ENCODE results near the gene SPAG6.

The SPAG6 gene

DNA sequence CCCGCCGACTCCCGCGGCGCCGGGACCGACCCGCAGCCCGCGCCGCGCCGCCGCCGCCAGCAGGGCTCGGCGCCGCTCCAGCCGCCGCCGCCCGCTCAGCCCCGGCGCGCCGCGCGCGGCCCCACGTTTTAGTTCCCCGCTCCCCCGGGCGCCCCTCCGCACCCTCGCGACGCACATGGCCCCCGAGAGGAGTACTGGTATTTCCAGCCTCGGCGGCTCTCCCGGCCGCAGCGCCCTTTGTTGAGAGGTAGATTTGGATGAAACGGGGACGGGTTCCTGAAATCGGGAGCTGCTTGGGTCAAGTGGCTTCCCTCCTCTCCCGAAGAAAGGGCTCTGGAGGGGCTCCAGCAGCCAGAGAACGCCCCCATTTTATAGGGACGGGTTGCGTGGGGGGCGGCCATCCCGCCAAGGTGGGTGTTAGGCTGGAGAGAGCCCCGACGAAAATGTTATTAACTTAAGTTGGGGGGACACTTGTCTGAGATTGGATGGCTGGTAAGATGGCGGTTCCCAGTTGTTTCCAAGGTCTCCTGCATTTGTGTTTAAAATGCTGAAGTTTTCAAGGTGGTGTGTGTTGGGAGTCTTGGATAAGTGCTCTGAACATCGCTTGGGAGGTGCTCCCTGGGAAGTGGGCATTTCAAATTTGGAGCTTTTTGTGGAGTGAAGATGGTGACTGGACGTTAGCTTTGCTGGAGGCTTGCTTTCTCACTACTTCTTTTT, 23.2 kb upstream of the SPAG6 start:
- no peak for DNase-seq (ENCODE audit: low read depth in 3 of 3)

DNA sequence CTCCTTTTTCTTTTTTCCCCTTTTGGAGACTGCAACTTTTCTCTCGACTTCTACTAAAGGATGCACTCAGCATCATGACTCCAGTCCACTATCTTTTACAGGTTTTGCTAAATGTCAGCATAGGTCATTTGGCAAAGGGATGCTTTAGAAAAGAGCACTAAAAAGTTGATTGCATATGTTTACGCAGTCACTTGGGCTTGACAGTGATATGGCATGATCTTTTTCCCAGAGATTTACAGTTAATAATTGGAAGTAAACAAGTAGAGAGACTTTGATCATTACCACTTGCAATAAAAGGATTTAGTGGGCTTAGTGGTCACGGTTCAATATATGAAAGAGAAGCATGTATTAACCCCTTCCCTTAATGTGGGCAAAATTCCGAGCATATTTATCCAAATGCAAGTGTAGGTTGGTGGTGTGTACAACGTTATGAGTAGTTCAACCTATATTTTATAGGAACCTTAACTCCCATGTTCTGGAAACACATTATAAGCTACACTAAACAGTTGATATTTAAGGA, 22.6 kb upstream of the SPAG6 start:
- DNase-seq (ENCODE audit: low read depth in 3 of 3) = no peak

DNA sequence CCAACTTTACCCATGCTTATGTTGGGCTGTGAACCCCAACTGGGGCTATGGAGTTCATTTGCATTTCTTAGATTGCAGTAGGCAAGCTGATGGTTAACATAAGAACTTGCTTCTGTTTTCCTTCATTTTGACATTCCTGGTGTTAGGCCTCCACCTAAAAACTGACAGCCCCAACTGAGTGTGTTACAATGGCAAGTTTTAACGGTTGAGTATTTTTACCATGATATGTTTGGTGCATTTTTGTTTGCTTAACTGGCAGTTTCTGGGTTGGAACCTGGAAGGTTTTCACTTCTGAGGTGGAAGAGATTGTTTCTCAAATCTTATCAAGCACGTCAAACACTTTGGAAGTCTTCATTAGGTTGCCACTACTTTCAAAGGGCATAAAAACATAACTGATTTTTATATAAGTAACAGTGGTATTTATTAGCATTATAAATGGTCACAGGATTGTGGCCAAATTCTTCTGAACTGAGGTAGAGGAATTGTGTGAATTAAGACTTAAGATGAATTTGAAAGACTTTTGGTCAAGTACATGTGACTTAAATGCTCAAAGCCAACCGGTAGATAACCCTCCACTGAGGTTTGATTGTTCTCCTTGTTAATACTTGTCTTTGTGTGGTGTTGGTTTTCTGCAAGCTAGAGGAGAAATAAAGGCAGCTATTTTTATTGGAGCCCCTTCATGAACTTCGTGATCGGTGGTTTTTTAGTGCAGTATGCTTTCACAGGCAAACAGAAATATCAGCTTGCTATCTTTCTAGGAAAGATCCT, 21.6 kb upstream of the SPAG6 start:
- DNase-seq (ENCODE audit: low read depth in 3 of 3) = no peak

GRCh38 chr10:22324413-22324812, 20.9 kb upstream of the SPAG6 start:
- no peak for DNase-seq (ENCODE audit: low read depth in 3 of 3)

DNA sequence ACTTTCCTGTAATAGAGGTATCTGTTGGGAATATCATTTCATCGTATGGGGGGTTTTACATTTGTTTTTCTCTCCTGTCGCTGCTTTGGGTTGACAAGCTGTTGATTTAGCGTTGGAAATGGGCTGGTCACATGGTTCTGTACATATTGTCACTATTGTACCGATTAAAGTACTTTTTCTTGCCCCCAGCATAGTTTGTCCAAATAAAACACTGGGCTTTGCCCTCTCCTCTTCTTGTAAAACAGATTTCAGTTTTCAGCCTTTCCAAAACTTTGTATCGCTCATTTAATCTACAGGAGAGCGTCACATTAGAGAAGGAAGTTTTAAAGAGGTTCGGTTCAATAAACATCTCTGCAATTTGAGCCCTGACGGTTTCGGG, 20.4 kb upstream of the SPAG6 start:
- DNase-seq (ENCODE audit: low read depth in 3 of 3) = no peak

DNA sequence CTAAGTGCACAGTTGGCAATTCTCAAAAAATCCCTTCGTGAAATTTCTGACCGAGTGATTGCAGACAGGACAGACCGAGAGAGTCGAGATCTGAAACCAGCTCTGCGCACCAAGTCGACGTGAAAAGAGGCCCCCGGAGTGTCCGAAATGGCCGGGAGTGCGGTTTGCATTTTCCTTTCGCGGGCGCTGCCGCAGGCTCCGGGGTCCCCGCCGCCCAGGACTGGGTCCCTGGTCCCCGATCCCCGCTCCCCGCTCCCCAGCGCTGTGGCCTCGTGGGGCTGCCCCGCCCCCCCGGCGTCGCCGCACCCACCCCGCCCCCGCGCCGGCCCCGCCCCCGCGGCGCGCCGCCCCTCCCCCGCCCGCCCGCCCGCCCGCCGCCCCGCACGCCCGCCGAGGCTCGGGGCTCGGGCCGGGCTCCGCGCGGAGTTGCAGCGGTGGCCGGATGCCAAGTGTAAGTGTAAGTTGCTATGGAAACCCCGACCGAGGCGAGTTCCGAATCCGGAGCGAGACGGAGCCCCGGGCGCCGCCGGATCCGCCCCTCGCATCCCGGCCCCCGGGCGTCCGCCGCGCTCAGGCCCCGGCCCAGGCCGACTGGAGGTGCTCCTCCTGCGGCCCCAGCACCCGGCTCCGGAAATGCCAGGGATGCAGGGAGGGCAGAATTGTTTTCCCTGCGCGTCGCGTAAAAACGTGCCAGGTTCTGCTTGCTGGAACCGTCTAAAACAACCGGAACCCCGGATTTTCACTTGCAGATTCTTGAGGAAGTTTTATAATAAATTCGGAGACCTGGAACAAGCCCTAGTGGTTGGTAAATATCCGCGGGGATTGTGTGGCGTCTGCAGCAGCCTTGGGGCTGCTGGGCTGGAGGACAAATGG, 19.8 kb upstream of the SPAG6 start:
- DNase-seq (ENCODE audit: low read depth in 3 of 3) = no peak

GRCh38 chr10:22326145-22326702, 19.1 kb upstream of the SPAG6 start:
- DNase-seq (ENCODE audit: low read depth in 3 of 3) = no peak

- DNase-seq (ENCODE audit: low read depth in 3 of 3) = no peak
Measured at GRCh38 chr10:22329150-22329549, 16.1 kb upstream of the SPAG6 start.

DNA sequence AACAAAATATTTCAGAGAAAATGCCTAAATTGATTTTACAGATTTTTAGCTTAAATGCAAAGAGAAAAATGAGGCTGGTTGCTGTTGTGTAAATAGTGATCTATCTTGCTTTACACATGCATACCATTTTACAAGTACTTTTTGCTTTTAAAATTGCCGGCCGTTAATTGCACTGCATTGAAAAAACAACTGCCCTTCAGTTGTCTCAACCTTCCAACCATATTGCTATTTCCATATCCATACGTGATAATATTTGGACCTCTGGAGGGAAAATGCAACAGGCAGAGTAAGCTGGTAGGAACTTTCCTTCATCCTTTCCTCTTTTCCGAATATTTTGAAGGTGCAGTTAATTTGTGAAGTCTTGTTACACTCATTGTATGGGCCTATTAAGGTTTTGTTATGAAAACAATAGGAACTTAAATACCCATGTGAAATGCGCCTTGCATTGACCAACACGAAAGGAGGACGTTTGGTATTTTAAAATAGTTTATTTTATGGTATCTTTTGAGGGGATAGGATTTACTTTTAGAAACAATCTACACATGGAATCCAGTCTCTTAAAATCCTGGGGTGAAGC, 13.1 kb upstream of the SPAG6 start:
- DNase-seq (ENCODE audit: low read depth in 3 of 3) = no peak

GRCh38 chr10:22333167-22333974, 11.9 kb upstream of the SPAG6 start:
- DNase-seq (ENCODE audit: low read depth in 3 of 3) = no peak

DNA sequence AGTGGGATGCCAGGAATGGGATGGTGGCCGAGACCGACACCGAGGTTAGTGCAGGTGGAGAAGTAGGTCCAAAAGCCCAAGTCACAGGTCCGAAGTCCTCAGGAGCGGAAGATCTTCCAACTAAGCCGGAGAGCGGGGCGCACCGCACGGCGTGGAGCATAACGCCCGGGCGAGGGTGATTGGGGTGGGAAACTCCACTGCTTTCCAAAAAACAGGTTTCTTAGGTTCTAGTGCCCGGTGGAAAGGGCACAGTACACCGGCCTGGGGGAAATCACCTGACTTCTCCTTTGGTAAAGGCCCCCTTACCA, 11.4 kb upstream of the SPAG6 start:
- DNase-seq (ENCODE audit: low read depth in 3 of 3) = no peak

DNA sequence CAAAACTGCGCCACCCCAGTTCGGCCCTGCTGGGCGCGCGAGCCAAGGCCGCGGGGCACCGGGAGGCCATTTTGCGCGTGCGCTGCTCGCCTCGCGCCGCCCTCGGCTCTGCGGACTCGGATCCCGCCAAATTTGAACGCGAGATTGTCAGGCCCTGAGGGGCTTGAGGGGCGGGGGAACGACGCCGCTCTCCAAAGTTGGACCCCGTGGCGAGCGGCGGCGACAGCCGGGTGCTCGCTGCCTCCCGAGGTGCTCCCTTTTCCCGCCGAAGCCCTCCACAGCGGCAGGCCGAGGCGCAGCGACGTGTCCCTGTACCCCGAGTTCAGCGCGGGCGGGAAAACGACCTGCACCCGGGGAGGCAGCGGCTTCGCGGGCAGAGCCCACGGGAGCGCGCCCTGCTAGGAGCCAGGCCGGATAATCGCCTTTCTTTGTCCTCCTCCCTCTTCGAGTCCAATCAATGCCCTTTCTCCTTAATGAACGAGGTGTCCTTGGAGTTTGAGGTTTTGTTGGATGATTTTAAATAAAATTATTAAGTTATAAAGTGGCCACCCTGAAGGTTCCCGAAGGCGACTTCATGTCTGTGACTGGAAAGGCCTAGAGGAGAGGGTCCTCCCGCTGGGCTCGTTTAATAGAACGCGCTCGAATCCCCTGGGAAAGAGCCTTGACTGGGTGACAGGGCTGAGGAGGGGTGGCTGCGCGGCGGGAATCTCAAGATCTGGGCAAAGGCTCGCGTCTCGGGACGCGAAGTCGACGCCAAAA, 10.7 kb upstream of the SPAG6 start:
- DNase-seq (ENCODE audit: low read depth in 3 of 3) = no peak

GRCh38 chr10:22335173-22335933, 9.9 kb upstream of the SPAG6 start:
- peak in 1 of 3 donors; percentile 43 for DNase-seq (ENCODE audit: low read depth in 3 of 3)

DNA sequence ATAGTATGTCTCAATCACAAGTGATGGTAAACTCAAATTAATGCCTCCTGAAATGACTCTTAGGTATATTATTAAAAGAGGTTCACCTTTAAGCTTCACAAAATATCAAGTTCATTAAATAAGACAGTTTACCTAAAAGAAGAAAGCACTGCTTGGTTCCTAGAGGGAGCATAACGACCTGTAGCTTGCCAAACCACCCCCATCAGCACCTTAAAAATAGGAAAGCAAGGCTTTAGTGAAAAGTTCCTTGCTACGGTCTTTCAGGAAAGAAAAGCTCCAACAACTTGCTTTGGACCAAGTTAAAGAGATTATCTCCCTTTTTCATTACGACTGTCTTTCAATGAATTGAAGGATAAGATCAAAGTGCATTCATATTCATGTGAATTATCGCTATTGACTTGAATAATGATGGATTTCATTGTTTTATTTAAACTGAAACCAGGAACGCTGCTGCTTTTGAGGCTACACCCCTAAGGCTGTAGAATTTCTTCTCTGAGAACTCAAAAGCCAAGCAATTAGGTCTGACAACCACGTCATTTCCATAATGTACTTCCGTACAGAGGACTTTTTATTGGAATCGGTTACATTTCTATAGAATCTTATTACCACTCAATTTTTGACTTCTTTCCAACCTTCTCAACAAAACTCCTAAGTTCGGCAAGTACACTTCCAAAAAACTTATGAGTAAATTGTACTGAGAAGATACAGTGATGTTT, 7.0 kb upstream of the SPAG6 start:
- DNase-seq (ENCODE audit: low read depth in 3 of 3) = no peak

- no peak for DNase-seq (ENCODE audit: low read depth in 3 of 3)
Measured at GRCh38 chr10:22338931-22339330, 6.4 kb upstream of the SPAG6 start.

- no peak for DNase-seq (ENCODE audit: low read depth in 3 of 3)
Measured at GRCh38 chr10:22339761-22340328, 5.5 kb upstream of the SPAG6 start.

DNA sequence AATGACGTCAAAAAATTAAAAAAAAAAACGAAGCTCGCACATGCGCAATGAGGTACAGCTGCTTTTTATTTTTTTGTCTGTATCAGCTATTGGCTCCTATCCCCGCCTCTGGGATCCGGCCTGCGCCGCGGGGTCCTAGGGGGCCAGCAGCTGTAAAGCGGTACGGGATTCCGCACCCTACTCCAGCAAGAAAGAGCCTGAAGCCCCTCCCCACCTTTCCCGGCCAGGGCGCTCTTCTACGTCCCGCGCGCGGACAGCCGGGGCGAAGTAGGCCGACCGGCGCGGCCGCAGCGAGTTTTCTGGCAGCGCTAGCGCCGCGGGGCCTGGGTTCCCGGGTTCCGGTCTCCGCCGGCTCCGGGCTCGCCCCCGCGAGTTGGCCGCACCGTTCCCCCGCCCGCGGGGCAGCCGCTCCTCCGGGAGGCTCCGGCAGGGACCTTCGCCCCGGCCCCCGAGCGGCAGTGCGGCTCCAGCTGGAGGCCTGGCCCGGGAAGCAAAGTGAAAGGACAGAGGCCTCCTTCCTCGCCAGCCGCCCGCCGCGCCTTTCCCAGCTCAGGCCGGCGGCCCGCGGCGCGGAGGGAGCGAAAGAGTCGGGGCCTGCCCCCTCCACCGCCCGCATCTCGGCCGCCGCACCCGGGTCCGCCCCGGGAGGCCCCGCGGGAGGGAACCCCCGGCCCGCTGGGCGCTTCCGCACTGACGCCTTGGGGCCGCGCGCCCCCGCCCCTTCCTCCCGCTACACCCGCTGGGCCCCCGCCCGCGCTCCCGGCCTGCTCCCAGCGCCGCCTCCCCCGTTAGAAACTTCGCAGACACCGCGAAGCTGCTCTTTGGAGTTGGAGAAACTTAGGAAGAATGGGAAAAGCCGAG, 4.7 kb upstream of the SPAG6 start:
- DNase-seq (ENCODE audit: low read depth in 3 of 3) = no peak
